ENCODE results near the gene PEX14. TPM values are rescaled to one million over a fixed set of nuclear protein-coding genes. Genes with fewer than 3 reads are reported as not detected.

PEX14 gene
- total RNA-seq, 1 donor from 2014 or later = 17.4 TPM

DNA sequence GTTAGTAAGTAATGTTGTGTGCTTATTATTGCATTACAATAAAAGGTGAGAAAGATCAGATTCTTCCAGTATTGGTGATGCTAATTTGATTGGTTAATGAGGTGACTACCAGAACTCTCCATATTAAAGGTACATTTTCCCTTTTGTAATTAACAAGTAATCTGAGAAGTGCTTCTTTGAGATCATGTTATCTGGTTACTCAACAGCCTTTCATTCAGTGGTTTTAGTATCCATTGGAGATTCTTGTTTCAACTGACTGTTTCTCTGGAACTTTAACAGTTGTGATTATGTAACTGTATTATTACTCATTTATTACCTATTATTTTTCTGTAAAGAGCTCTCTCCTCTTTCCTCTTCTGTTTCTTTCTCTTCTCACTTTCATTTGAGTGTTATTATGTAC, 86.7 kb downstream of the PEX14 start:
- TF ChIP-seq, protein P1, sequence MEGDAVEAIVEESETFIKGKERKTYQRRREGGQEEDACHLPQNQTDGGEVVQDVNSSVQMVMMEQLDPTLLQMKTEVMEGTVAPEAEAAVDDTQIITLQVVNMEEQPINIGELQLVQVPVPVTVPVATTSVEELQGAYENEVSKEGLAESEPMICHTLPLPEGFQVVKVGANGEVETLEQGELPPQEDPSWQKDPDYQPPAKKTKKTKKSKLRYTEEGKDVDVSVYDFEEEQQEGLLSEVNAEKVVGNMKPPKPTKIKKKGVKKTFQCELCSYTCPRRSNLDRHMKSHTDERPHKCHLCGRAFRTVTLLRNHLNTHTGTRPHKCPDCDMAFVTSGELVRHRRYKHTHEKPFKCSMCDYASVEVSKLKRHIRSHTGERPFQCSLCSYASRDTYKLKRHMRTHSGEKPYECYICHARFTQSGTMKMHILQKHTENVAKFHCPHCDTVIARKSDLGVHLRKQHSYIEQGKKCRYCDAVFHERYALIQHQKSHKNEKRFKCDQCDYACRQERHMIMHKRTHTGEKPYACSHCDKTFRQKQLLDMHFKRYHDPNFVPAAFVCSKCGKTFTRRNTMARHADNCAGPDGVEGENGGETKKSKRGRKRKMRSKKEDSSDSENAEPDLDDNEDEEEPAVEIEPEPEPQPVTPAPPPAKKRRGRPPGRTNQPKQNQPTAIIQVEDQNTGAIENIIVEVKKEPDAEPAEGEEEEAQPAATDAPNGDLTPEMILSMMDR (IDR thresholded peaks at IDR 0.05) = no peak
- H3K4me3 Mint-ChIP-seq (ENCODE audit: unreplicated experiment) = no peak overlapping the region
- H3K27ac Mint-ChIP-seq (ENCODE audit: unreplicated experiment) = no peak overlapping the region
- H3K36me3 Mint-ChIP-seq (ENCODE audit: low read depth) = peaks cover 7% of the 10 kb centered on the region
- H3K27me3 Mint-ChIP-seq (ENCODE audit: low read depth) = no peaks in the 10 kb centered on the region
- peaks cover 6% of the 10 kb centered on the region for H3K9me3 Mint-ChIP-seq (ENCODE audit: low read depth)
- no peak for DNase-seq (ENCODE audit: low spot score)
- no peaks in the 10 kb centered on the region for H3K4me1 Mint-ChIP-seq (ENCODE audit: low read depth)

DNA sequence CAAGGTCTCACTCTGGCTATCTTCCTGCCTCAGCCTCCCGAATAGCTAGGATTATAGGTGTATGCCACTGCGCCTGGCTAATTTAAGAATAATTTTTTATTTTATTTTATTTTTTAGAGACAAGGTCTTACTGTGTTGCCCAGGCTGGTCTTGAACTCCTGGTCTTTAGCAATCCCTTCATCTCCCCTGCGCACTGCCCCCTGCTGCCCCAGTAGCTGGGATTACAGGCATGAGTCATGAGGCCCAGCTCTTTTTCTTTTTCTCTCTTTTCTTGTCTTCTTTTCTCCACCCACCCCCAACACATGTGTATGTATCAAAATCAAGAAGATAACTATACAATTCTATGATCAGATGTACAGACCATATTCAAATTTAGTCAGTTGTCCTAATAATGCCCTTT, 87.2 kb downstream of the PEX14 start:
- Mint-ChIP-seq H3K36me3 (ENCODE audit: low read depth) (peaks cover 7% of the 10 kb centered on the region), H3K27ac (ENCODE audit: unreplicated experiment) (no peak overlapping the region), H3K4me1 (ENCODE audit: low read depth) (peaks cover under 1% of the 10 kb centered on the region), H3K27me3 (ENCODE audit: low read depth) (no peaks in the 10 kb centered on the region), H3K4me3 (ENCODE audit: unreplicated experiment) (no peak overlapping the region), H3K9me3 (ENCODE audit: low read depth) (peaks cover 6% of the 10 kb centered on the region)
- TF ChIP-seq, protein P1 (IDR thresholded peaks at IDR 0.05) = peak; percentile 33
- no peak for DNase-seq (ENCODE audit: low spot score)

DNA sequence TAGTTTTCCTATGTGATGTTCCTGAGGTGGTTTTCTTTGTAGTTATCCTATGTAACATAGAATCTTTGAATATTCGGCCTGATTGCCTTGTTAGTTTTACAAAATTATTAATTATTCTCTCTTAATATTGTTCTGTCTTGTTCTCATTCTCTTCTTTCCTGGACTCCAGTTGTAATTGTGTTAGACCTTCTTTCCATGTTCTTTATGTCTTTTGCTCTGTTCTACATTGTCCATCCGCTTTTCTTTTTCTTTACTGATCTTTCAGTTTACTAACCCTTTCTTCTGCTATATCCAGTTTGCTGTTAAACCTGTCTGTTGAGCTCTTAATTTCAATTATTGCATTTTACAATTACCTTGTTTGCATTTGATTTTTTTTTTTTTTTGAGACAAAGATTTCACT, 89.3 kb downstream of the PEX14 start:
- TF ChIP-seq, protein P1 (IDR thresholded peaks at IDR 0.05) = no peak
- Mint-ChIP-seq H3K27ac (ENCODE audit: unreplicated experiment) (no peak overlapping the region), H3K4me3 (ENCODE audit: unreplicated experiment) (no peak overlapping the region), H3K9me3 (ENCODE audit: low read depth) (peaks cover 6% of the 10 kb centered on the region), H3K27me3 (ENCODE audit: low read depth) (no peaks in the 10 kb centered on the region), H3K36me3 (ENCODE audit: low read depth) (peaks cover 8% of the 10 kb centered on the region), H3K4me1 (ENCODE audit: low read depth) (peaks cover 3% of the 10 kb centered on the region)
- no peak for DNase-seq (ENCODE audit: low spot score)

DNA sequence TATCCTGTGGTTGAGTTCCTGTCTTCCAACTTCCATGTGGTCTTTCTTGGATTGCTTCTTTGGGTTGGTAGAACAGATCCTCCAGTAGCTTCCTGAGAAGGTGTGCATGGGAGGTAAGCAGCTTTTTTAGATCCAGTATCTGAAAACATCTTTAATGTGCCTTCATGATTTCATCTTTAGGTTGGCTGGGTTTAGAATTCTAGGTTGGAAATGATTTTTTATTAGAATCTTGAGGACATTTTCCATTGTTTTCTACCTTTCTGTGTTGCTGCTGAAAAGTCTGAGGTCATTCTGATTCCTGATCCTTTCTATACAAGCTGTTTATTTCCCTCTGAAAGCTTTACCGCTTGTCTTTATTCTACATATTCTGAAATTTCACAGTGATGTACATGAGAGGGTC, 94.8 kb downstream of the PEX14 start:
- TF ChIP-seq, protein P1 (IDR thresholded peaks at IDR 0.05) = no peak
- no peak for DNase-seq (ENCODE audit: low spot score)
- peaks cover 8% of the 10 kb centered on the region for H3K36me3 Mint-ChIP-seq (ENCODE audit: low read depth)

DNA sequence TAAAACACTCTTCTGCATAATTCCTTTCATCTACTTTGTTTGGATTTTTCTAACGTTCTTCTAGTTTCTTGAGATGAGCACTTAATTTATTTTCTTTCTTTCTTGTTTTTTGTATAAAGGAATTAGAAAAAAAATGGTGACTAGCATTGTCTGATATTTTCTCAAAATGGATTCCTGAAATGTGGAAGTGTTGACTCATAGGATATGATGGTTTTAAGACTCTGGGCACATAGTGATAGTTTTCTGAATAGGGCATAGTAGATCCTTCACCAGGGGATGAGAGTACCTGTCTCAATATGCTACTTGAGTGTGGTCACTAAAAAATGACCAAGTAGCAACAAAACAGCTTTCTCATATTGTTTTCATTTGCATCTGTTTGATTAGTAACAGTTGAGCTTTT, 100.9 kb downstream of the PEX14 start:
- H3K27ac Mint-ChIP-seq (ENCODE audit: unreplicated experiment) = peak overlapping the region; percentile 58
- peaks cover 31% of the 10 kb centered on the region for H3K4me1 Mint-ChIP-seq (ENCODE audit: low read depth)
- H3K27me3 Mint-ChIP-seq (ENCODE audit: low read depth) = no peaks in the 10 kb centered on the region
- TF ChIP-seq, protein P1 (IDR thresholded peaks at IDR 0.05) = no peak
- peaks cover 9% of the 10 kb centered on the region for H3K9me3 Mint-ChIP-seq (ENCODE audit: low read depth)
- H3K4me3 Mint-ChIP-seq (ENCODE audit: unreplicated experiment) = no peak overlapping the region
- DNase-seq (ENCODE audit: low spot score) = no peak
- peaks cover 6% of the 10 kb centered on the region for H3K36me3 Mint-ChIP-seq (ENCODE audit: low read depth)

More for the DNA sequence above, 94.8 kb downstream of the PEX14 start:
- H3K27me3 Mint-ChIP-seq (ENCODE audit: low read depth) = no peaks in the 10 kb centered on the region
- peaks cover 10% of the 10 kb centered on the region for H3K9me3 Mint-ChIP-seq (ENCODE audit: low read depth)
- no peak overlapping the region for H3K27ac Mint-ChIP-seq (ENCODE audit: unreplicated experiment)
- H3K4me3 Mint-ChIP-seq (ENCODE audit: unreplicated experiment) = no peak overlapping the region
- peaks cover 18% of the 10 kb centered on the region for H3K4me1 Mint-ChIP-seq (ENCODE audit: low read depth)

Measured in chondrocyte (in vitro differentiated cells).